ENCODE results near the gene LNX1.
A peak's percentile ranks its signal among the peaks of the same experiment; 100 is the strongest.

Gene LNX1

DNA sequence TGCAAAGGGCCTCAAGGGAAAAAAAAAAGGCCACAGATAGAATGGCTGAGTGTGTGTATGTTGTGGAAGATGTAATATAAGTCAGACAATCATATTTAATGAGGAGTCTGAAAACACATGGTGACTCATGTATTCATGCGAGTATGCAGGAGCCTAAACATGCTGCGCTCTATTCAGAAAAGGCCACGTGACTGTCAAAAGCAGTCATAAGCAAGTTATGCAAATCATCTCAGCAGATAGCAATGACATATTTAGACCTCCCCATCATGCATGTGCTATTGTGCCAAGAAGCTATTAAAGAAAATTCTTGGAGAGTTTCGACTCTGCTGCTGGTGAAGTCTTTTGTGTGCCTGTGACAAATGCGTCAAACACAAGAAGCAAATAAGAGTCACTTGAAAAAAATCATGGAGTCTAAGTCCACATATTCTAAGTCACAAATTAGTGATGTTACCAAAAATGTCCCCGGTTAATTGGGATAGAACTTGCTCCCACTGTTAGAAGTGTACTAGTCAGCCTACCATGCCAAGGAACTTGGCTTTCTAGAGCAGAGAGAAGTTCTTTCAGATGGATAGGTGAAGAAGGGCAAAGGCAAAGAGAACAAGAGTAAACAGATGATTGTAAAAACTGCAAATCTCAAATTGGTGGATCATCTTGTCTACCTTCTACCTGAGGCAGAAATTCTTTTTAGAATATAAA, 5.0 kb downstream of the LNX1 start:
- H3K79me1 ChIP-seq (ENCODE audit: low read length): no peaks in the 10 kb centered on the region
- no peak overlapping the region for H3K4ac ChIP-seq (ENCODE audit: low read depth, low read length)
- no peak overlapping the region for H3K23ac ChIP-seq (ENCODE audit: low read length)
- no peak overlapping the region for H2BK120ac ChIP-seq (ENCODE audit: low read depth, low read length)
- H3K56ac ChIP-seq (ENCODE audit: low read length): no peak overlapping the region
- no peaks in the 10 kb centered on the region for H3K79me2 ChIP-seq (ENCODE audit: control insufficient read depth, insufficient read depth, low read length)
- no peak overlapping the region for H3K27ac ChIP-seq (ENCODE audit: low read depth, low read length)
- no peak overlapping the region for H3K4me3 ChIP-seq (ENCODE audit: low read length)
- no peaks in the 10 kb centered on the region for H3K36me3 ChIP-seq (ENCODE audit: control insufficient read depth, insufficient read depth, low read length)
- H4K5ac ChIP-seq (ENCODE audit: low read length): no peak overlapping the region
- no peak overlapping the region for H2BK5ac ChIP-seq (ENCODE audit: low read length)
- no peak overlapping the region for H2AK5ac ChIP-seq (ENCODE audit: low read length)
- H3K4me2 ChIP-seq (ENCODE audit: low read length): no peak overlapping the region
- no peak for DNase-seq
- H3K27me3 ChIP-seq (ENCODE audit: insufficient read depth, low read length, poor library complexity): no peaks in the 10 kb centered on the region
- no CpG with 5 or more reads among the region's 6 CpGs for WGBS (ENCODE audit: extremely low coverage, insufficient coverage, low lambda C conversion rate)
- no peak overlapping the region for H4K8ac ChIP-seq (ENCODE audit: low read depth, low read length)
- H3K4me1 ChIP-seq (ENCODE audit: control insufficient read depth, low read depth, low read length): no peaks in the 10 kb centered on the region
- no peak overlapping the region for H3K18ac ChIP-seq (ENCODE audit: low read length)
- no peak overlapping the region for H2BK15ac ChIP-seq (replicated peaks; ENCODE audit: low read depth)
- H3K9ac ChIP-seq (ENCODE audit: low read length): no peak overlapping the region

DNA sequence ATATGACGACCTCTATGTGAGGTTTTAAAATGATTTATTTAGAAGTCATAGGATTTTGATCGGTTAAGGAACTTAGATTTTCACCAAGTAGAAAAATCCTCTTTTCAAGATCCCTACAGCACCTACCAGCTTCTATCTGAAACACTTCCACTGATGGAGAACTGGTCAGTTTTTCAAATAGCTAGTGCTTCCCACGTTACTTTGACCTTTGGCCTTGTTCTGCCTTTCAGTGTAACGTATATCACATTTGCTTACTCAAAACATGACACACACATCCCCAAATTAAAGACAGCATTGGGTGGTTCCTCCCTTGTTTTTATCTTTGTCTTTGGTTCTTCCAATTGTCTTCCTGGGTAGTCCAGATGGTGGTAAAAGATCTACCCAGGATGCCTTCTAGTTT, 6.6 kb downstream of the LNX1 start:
- H2AK5ac ChIP-seq (ENCODE audit: low read length): no peak overlapping the region
- DNase-seq: no peak
- H3K23ac ChIP-seq (ENCODE audit: low read length): no peak overlapping the region
- no peak overlapping the region for H4K5ac ChIP-seq (ENCODE audit: low read length)
- no peak overlapping the region for H3K4ac ChIP-seq (ENCODE audit: low read depth, low read length)
- H3K79me1 ChIP-seq (ENCODE audit: low read length): no peaks in the 10 kb centered on the region
- H4K8ac ChIP-seq (ENCODE audit: low read depth, low read length): no peak overlapping the region
- no peaks in the 10 kb centered on the region for H3K4me1 ChIP-seq (ENCODE audit: control insufficient read depth, low read depth, low read length)
- no peak overlapping the region for H3K27ac ChIP-seq (ENCODE audit: low read depth, low read length)
- no peaks in the 10 kb centered on the region for H3K79me2 ChIP-seq (ENCODE audit: control insufficient read depth, insufficient read depth, low read length)
- no peak overlapping the region for H2BK5ac ChIP-seq (ENCODE audit: low read length)
- no peak overlapping the region for H3K4me2 ChIP-seq (ENCODE audit: low read length)
- no peak overlapping the region for H2BK15ac ChIP-seq (replicated peaks; ENCODE audit: low read depth)
- WGBS (ENCODE audit: extremely low coverage, insufficient coverage, low lambda C conversion rate): no CpG with 5 or more reads among the region's 4 CpGs
- no peak overlapping the region for H3K9ac ChIP-seq (ENCODE audit: low read length)
- H3K18ac ChIP-seq (ENCODE audit: low read length): no peak overlapping the region
- no peak overlapping the region for H2BK120ac ChIP-seq (ENCODE audit: low read depth, low read length)
- H3K4me3 ChIP-seq (ENCODE audit: low read length): no peak overlapping the region
- H3K56ac ChIP-seq (ENCODE audit: low read length): no peak overlapping the region
- no peaks in the 10 kb centered on the region for H3K36me3 ChIP-seq (ENCODE audit: control insufficient read depth, insufficient read depth, low read length)
- no peaks in the 10 kb centered on the region for H3K27me3 ChIP-seq (ENCODE audit: insufficient read depth, low read length, poor library complexity)

DNA sequence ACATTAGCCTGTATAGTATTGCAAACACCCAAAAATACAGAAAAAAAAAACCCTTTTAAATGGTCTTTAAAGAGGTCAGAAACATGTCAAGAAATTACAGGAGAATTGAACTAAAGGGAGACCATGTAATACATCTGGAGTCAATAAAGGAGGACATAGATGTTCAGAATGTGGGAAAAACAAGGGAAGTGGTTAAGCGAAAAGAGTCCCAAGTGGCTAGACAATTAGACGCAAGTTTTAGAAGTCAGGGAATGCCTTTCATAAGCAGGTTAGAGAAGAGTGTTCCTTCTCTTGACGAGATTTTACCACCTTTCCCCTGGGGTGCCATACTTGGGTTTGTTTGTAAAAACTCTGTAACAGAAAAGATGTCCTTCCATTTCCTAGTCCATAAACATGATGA, 7.8 kb downstream of the LNX1 start:
- Histone ChIP-seq H2BK120ac (ENCODE audit: low read depth, low read length) (no peak overlapping the region), H3K4ac (ENCODE audit: low read depth, low read length) (no peak overlapping the region), H3K56ac (ENCODE audit: low read length) (no peak overlapping the region), H4K8ac (ENCODE audit: low read depth, low read length) (no peak overlapping the region), H3K79me1 (ENCODE audit: low read length) (no peaks in the 10 kb centered on the region), H3K27ac (ENCODE audit: low read depth, low read length) (no peak overlapping the region), H3K23ac (ENCODE audit: low read length) (no peak overlapping the region), H2BK5ac (ENCODE audit: low read length) (no peak overlapping the region), H3K4me3 (ENCODE audit: low read length) (no peak overlapping the region), H3K18ac (ENCODE audit: low read length) (no peak overlapping the region), H3K36me3 (ENCODE audit: control insufficient read depth, insufficient read depth, low read length) (no peaks in the 10 kb centered on the region), H3K4me1 (ENCODE audit: control insufficient read depth, low read depth, low read length) (no peaks in the 10 kb centered on the region), H3K27me3 (ENCODE audit: insufficient read depth, low read length, poor library complexity) (no peaks in the 10 kb centered on the region), H4K5ac (ENCODE audit: low read length) (no peak overlapping the region), H2AK5ac (ENCODE audit: low read length) (no peak overlapping the region), H3K79me2 (ENCODE audit: control insufficient read depth, insufficient read depth, low read length) (no peaks in the 10 kb centered on the region), H3K4me2 (ENCODE audit: low read length) (no peak overlapping the region), H2BK15ac (replicated peaks; ENCODE audit: low read depth) (no peak overlapping the region), H3K9ac (ENCODE audit: low read length) (no peak overlapping the region)
- no peak for DNase-seq
- no CpG with 5 or more reads among the region's 3 CpGs for WGBS (ENCODE audit: extremely low coverage, insufficient coverage, low lambda C conversion rate)

DNA sequence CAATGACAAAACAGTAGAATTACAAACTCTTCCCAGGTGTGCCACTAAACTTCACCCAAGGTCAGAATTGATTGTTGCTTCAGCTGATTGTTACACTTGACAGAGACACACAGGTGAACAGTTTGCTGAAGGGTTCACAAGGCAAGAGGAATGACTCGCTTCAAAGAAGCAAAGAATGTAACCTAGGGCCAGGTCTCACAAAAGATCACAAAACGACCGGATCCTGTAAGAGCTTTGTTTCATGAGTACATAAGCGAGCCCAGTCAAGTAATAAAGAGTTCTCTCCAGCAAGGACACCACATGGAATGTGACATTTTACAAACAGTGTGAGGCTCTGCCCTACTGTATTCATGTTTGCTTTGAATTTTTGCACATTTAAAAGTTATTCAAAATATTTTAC, 9.1 kb downstream of the LNX1 start:
- Histone ChIP-seq H3K4me2 (ENCODE audit: low read length) (no peak overlapping the region), H3K9ac (ENCODE audit: low read length) (no peak overlapping the region), H3K4me3 (ENCODE audit: low read length) (no peak overlapping the region), H3K27me3 (ENCODE audit: insufficient read depth, low read length, poor library complexity) (no peaks in the 10 kb centered on the region), H3K18ac (ENCODE audit: low read length) (no peak overlapping the region), H3K79me2 (ENCODE audit: control insufficient read depth, insufficient read depth, low read length) (no peaks in the 10 kb centered on the region), H3K27ac (ENCODE audit: low read depth, low read length) (no peak overlapping the region), H3K23ac (ENCODE audit: low read length) (no peak overlapping the region), H3K4me1 (ENCODE audit: control insufficient read depth, low read depth, low read length) (no peaks in the 10 kb centered on the region), H2BK5ac (ENCODE audit: low read length) (no peak overlapping the region), H3K36me3 (ENCODE audit: control insufficient read depth, insufficient read depth, low read length) (no peaks in the 10 kb centered on the region), H4K5ac (ENCODE audit: low read length) (no peak overlapping the region), H3K79me1 (ENCODE audit: low read length) (no peaks in the 10 kb centered on the region), H4K8ac (ENCODE audit: low read depth, low read length) (no peak overlapping the region), H3K56ac (ENCODE audit: low read length) (no peak overlapping the region), H3K4ac (ENCODE audit: low read depth, low read length) (no peak overlapping the region), H2BK15ac (replicated peaks; ENCODE audit: low read depth) (no peak overlapping the region), H2BK120ac (ENCODE audit: low read depth, low read length) (no peak overlapping the region), H2AK5ac (ENCODE audit: low read length) (no peak overlapping the region)
- DNase-seq: no peak
- no CpG with 5 or more reads among the region's 4 CpGs for WGBS (ENCODE audit: extremely low coverage, insufficient coverage, low lambda C conversion rate)

DNA sequence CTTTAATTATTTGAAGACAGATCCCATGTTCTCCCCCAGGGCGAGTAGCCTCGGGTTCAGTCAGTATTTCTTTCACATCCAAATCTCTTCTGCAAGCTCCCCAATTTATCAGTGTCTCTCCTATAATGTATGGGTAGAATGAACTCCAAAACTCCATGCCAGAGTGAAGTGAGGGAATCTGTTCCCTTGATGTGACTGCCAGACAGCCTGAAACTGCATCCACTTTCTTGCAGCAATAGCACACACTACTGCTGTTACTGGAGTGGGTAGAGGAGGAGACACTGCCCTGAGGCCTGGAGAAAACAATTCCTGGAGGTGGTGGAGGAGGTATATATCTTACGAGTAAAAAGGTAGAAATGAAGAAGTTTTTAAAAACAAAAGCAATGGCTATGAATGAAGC, 11.0 kb downstream of the LNX1 start:
- Histone ChIP-seq H3K4me1 (ENCODE audit: control insufficient read depth, low read depth, low read length) (no peaks in the 10 kb centered on the region), H3K27me3 (ENCODE audit: insufficient read depth, low read length, poor library complexity) (no peaks in the 10 kb centered on the region), H3K18ac (ENCODE audit: low read length) (no peak overlapping the region), H2BK5ac (ENCODE audit: low read length) (no peak overlapping the region), H3K4me3 (ENCODE audit: low read length) (no peak overlapping the region), H3K36me3 (ENCODE audit: control insufficient read depth, insufficient read depth, low read length) (no peaks in the 10 kb centered on the region), H3K4ac (ENCODE audit: low read depth, low read length) (no peak overlapping the region), H3K27ac (ENCODE audit: low read depth, low read length) (no peak overlapping the region), H2AK5ac (ENCODE audit: low read length) (no peak overlapping the region), H3K79me2 (ENCODE audit: control insufficient read depth, insufficient read depth, low read length) (no peaks in the 10 kb centered on the region), H3K23ac (ENCODE audit: low read length) (no peak overlapping the region), H3K9ac (ENCODE audit: low read length) (no peak overlapping the region), H3K4me2 (ENCODE audit: low read length) (no peak overlapping the region), H3K56ac (ENCODE audit: low read length) (peak overlapping the region; percentile 27), H4K5ac (ENCODE audit: low read length) (no peak overlapping the region), H2BK120ac (ENCODE audit: low read depth, low read length) (no peak overlapping the region), H4K8ac (ENCODE audit: low read depth, low read length) (no peak overlapping the region), H3K79me1 (ENCODE audit: low read length) (no peaks in the 10 kb centered on the region), H2BK15ac (replicated peaks; ENCODE audit: low read depth) (no peak overlapping the region)
- WGBS (ENCODE audit: extremely low coverage, insufficient coverage, low lambda C conversion rate): no CpG with 5 or more reads among the region's 3 CpGs
- no peak for DNase-seq

DNA sequence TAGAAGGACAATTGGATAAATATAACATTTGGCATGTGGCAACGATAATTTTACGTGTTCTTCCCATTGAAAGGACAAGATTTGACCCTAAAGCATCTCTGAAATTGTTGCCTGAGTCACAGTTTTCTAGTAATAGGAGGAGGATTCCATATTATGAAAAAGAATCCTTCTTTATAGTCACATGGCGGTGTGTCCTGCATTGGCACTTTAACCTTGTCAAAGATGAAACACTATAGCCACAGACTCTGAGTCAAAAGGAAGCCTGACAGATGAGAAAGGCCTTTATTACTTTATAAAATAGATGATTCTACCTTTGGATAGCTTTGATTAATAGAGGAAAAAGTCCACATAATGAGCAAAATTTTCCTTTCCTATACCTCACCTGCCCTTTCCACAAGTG, 11.5 kb downstream of the LNX1 start:
- Histone ChIP-seq H4K5ac (ENCODE audit: low read length) (no peak overlapping the region), H3K27me3 (ENCODE audit: insufficient read depth, low read length, poor library complexity) (no peaks in the 10 kb centered on the region), H3K4ac (ENCODE audit: low read depth, low read length) (no peak overlapping the region), H3K4me1 (ENCODE audit: control insufficient read depth, low read depth, low read length) (no peaks in the 10 kb centered on the region), H2BK5ac (ENCODE audit: low read length) (no peak overlapping the region), H4K8ac (ENCODE audit: low read depth, low read length) (no peak overlapping the region), H3K9ac (ENCODE audit: low read length) (no peak overlapping the region), H3K23ac (ENCODE audit: low read length) (no peak overlapping the region), H2BK120ac (ENCODE audit: low read depth, low read length) (no peak overlapping the region), H3K4me2 (ENCODE audit: low read length) (no peak overlapping the region), H2AK5ac (ENCODE audit: low read length) (no peak overlapping the region), H3K18ac (ENCODE audit: low read length) (no peak overlapping the region), H3K36me3 (ENCODE audit: control insufficient read depth, insufficient read depth, low read length) (no peaks in the 10 kb centered on the region), H3K4me3 (ENCODE audit: low read length) (no peak overlapping the region), H3K56ac (ENCODE audit: low read length) (no peak overlapping the region), H3K79me2 (ENCODE audit: control insufficient read depth, insufficient read depth, low read length) (no peaks in the 10 kb centered on the region), H2BK15ac (replicated peaks; ENCODE audit: low read depth) (no peak overlapping the region), H3K79me1 (ENCODE audit: low read length) (no peaks in the 10 kb centered on the region), H3K27ac (ENCODE audit: low read depth, low read length) (no peak overlapping the region)
- DNase-seq: no peak
- no CpG with 5 or more reads among the region's 3 CpGs for WGBS (ENCODE audit: extremely low coverage, insufficient coverage, low lambda C conversion rate)
